OCI-LY1 (cell line): ENCODE measurements around the gene HDAC8.

Experiments used
- H2AFZ ChIP-seq: fragments of 200-600 bp; sonication (generic), shearing (Covaris generic); 2 replicates; pipeline ENCODE4 v1.6.0; 2014; ENCODE audit warnings: antibody characterized with exemption, mild to moderate bottlenecking, low read length
- H3F3A ChIP-seq: fragments of 200-600 bp; sonication (generic), shearing (Covaris generic); 2 replicates; pipeline ENCODE4 v1.6.0; 2014; ENCODE audit warnings: mild to moderate bottlenecking, antibody characterized with exemption, low read length, moderate library complexity; ENCODE audit not compliant: insufficient read depth
- H3K27ac ChIP-seq: fragments of 200-600 bp; sonication (generic); 2 replicates; pipeline ENCODE4 v1.5.1; 2014; ENCODE audit warnings: low read length, mixed run types, mild to moderate bottlenecking, low read depth; ENCODE audit not compliant: poor library complexity, severe bottlenecking
- H3K27me3 ChIP-seq: fragments of 200-600 bp; sonication (generic); 2 replicates; pipeline ENCODE4 v1.6.0; 2014; ENCODE audit warnings: antibody characterized with exemption, mild to moderate bottlenecking, low read length, moderate library complexity; ENCODE audit not compliant: insufficient read depth
- H3K36me3 ChIP-seq: fragments of 200-600 bp; sonication (generic); 2 replicates; pipeline ENCODE4 v1.6.1; 2014; ENCODE audit warnings: mild to moderate bottlenecking, antibody characterized with exemption, low read length, moderate library complexity, mixed read lengths; ENCODE audit not compliant: insufficient read depth
- H3K4me1 ChIP-seq: fragments of 200-600 bp; sonication (generic); 2 replicates; pipeline ENCODE4 v1.5.1; 2014; ENCODE audit warnings: mild to moderate bottlenecking, low read length, moderate library complexity; ENCODE audit not compliant: insufficient read depth, severe bottlenecking
- H3K4me2 ChIP-seq: fragments of 200-600 bp; sonication (generic), shearing (Covaris generic); 2 replicates; pipeline ENCODE4 v1.6.1; 2014; ENCODE audit warnings: low read length
- H3K4me3 ChIP-seq: fragments of 200-600 bp; sonication (generic); 2 replicates; pipeline ENCODE4 v1.5.1; 2014; ENCODE audit warnings: low read length, low read depth, mild to moderate bottlenecking, mixed read lengths; ENCODE audit not compliant: poor library complexity, severe bottlenecking
- H3K79me2 ChIP-seq: fragments of 200-600 bp; shearing (Covaris generic); 2 replicates; pipeline ENCODE4 v1.6.1; 2016; ENCODE audit warnings: mixed run types, low read length, mixed read lengths; ENCODE audit not compliant: insufficient read depth
- H3K9ac ChIP-seq: fragments of 200-600 bp; sonication (generic), shearing (Covaris generic); 2 replicates; pipeline ENCODE4 v1.6.1; 2014; ENCODE audit warnings: mild to moderate bottlenecking, low read length, mixed read lengths
- H3K9me2 ChIP-seq: fragments of 200-600 bp; sonication (generic), shearing (Covaris generic); 2 replicates; pipeline ENCODE4 v1.6.1; 2014; ENCODE audit warnings: low read depth, mild to moderate bottlenecking, low read length, mixed read lengths
- H3K9me3 ChIP-seq: fragments of 200-600 bp; shearing (Covaris generic); 2 replicates; pipeline ENCODE4 v1.6.1; 2014; ENCODE audit warnings: low read length, mixed read lengths
- H4K20me1 ChIP-seq: fragments of 200-600 bp; sonication (generic), shearing (Covaris generic); 2 replicates; pipeline ENCODE4 v1.6.0; 2016; ENCODE audit warnings: mild to moderate bottlenecking, low read length; ENCODE audit not compliant: insufficient read depth
- CTCF ChIP-seq: fragments of 200-600 bp; sonication (generic), shearing (Covaris generic); IDR thresholded peaks from 2 replicates; pipeline ENCODE4 v1.5.1; 2017; ENCODE audit warnings: mild to moderate bottlenecking, antibody characterized with exemption, low read length, moderate library complexity, mixed read lengths
- EZH2 ChIP-seq: fragments of 200-600 bp; sonication (generic), shearing (Covaris generic); IDR thresholded peaks from 2 replicates; pipeline ENCODE4 v1.8.0; 2017; ENCODE audit warnings: borderline replicate concordance, mixed run types, mild to moderate bottlenecking, antibody characterized with exemption, low read length, moderate library complexity, mixed read lengths

The HDAC8 gene

GRCh38 chrX:72371405-72371804 is 201.2 kb downstream of the HDAC8 start:
- H3K4me3 ChIP-seq, result no peak overlapping the region
- no peak overlapping the region for H3K9ac ChIP-seq
- H3K4me2 ChIP-seq, result no peak overlapping the region
- no peaks in the 10 kb centered on the region for H3K9me2 ChIP-seq
- no peaks in the 10 kb centered on the region for H3F3A ChIP-seq
- H3K4me1 ChIP-seq, result no peaks in the 10 kb centered on the region
- no peak overlapping the region for H2AFZ ChIP-seq
- H3K27me3 ChIP-seq, result no peaks in the 10 kb centered on the region
- TF ChIP-seq EZH2 (no peak), CTCF (no peak)
- H4K20me1 ChIP-seq, result no peaks in the 10 kb centered on the region
- no peaks in the 10 kb centered on the region for H3K79me2 ChIP-seq
- H3K36me3 ChIP-seq, result no peaks in the 10 kb centered on the region
- H3K27ac ChIP-seq, result no peak overlapping the region
- H3K9me3 ChIP-seq, result no peaks in the 10 kb centered on the region

GRCh38 chrX:72368796-72369195 is 203.8 kb downstream of the HDAC8 start:
- TF ChIP-seq EZH2 (no peak), CTCF (no peak)
- H3K4me3 ChIP-seq, result no peak overlapping the region
- H3K27me3 ChIP-seq, result no peaks in the 10 kb centered on the region
- H3K9me2 ChIP-seq, result no peaks in the 10 kb centered on the region
- no peak overlapping the region for H3K27ac ChIP-seq
- no peaks in the 10 kb centered on the region for H4K20me1 ChIP-seq
- no peak overlapping the region for H3K4me2 ChIP-seq
- H2AFZ ChIP-seq, result no peak overlapping the region
- H3F3A ChIP-seq, result no peaks in the 10 kb centered on the region
- no peaks in the 10 kb centered on the region for H3K36me3 ChIP-seq
- H3K9me3 ChIP-seq, result no peaks in the 10 kb centered on the region
- no peak overlapping the region for H3K9ac ChIP-seq
- no peaks in the 10 kb centered on the region for H3K4me1 ChIP-seq
- no peaks in the 10 kb centered on the region for H3K79me2 ChIP-seq

GRCh38 chrX:72367516-72367915 is 205.1 kb downstream of the HDAC8 start:
- Histone ChIP-seq H3K9me3 (no peaks in the 10 kb centered on the region), H3K4me1 (no peaks in the 10 kb centered on the region), H3K79me2 (no peaks in the 10 kb centered on the region), H3K9me2 (no peaks in the 10 kb centered on the region), H4K20me1 (no peaks in the 10 kb centered on the region), H3K36me3 (no peaks in the 10 kb centered on the region), H3F3A (no peaks in the 10 kb centered on the region), H3K4me3 (no peak overlapping the region), H3K27ac (no peak overlapping the region), H3K9ac (no peak overlapping the region), H2AFZ (no peak overlapping the region), H3K27me3 (no peaks in the 10 kb centered on the region), H3K4me2 (no peak overlapping the region)
- TF ChIP-seq EZH2 (no peak), CTCF (no peak)
